Vagina (tissue), 2 donors: ENCODE data around the gene LRRFIP2. TPM values are rescaled to one million over a fixed set of nuclear protein-coding genes. Genes with fewer than 3 reads are reported as not detected.

Source experiments
- DNase-seq, 2 donors: peaks; one replicate each; pipeline ENCODE4 v3.0.0-alpha.2; 2017; ENCODE audit errors: extremely low spot score in 2 of 2
- H3K27ac ChIP-seq: fragments of 200-600 bp; sonication (generic); one replicate; pipeline ENCODE4 v1.5.1; 2019
- H3K27me3 ChIP-seq: fragments of 200-600 bp; sonication (generic); one replicate; pipeline ENCODE4 v1.5.1; 2019
- H3K36me3 ChIP-seq, 2 donors: fragments of 200-600 bp; sonication (generic); one replicate each; pipeline ENCODE4 v1.5.1; 2017 to 2019
- H3K4me1 ChIP-seq: fragments of 200-600 bp; sonication (generic); one replicate; pipeline ENCODE4 v1.5.1; 2019
- H3K4me3 ChIP-seq, 2 donors: fragments of 200-600 bp; sonication (generic); 1 replicate in 1 of 2; 2 replicates in 1 of 2; pipeline ENCODE4 v1.5.1; 2016 to 2019
- H3K9me3 ChIP-seq: fragments of 200-600 bp; sonication (generic); one replicate; pipeline ENCODE4 v1.5.1; 2019
- POLR2A ChIP-seq, 2 donors: fragments of 450-650 bp; IDR thresholded peaks; one replicate each; pipeline ENCODE4 v1.6.1; 2017; ENCODE audit warnings: antibody characterized with exemption in 2 of 2, mild to moderate bottlenecking in 2 of 2, moderate library complexity in 2 of 2
- POLR2AphosphoS5 ChIP-seq, 2 donors: sonication (generic); formaldehyde crosslinking; IDR thresholded peaks; one replicate each; pipeline ENCODE4 v1.9.0; 2017; ENCODE audit warnings: antibody characterized with exemption in 2 of 2, mild to moderate bottlenecking in 2 of 2, low read depth in 1 of 2; ENCODE audit not compliant: insufficient read depth in 1 of 2
- intact Hi-C: fragments of 100-400 bp; cut with DNase I; formaldehyde crosslinking; loops from one replicate; pipeline ENCODE4 v1.15.1; 2023
- total RNA-seq: library from RNA; depleted of rRNA; stranded (reverse); fragments of >200 nt; gene quantifications from one replicate; pipeline ENCODE4 v1.2.3, GENCODE V29; 2016
- TF ChIP-seq, protein P1 (sequence below), 3 experiments: fragments of 450-650 bp in 2 of 3; fragments of 200-600 bp in 1 of 3; sonication (generic) in 1 of 3; IDR thresholded peaks; one replicate each; pipeline ENCODE4 v1.5.1; 2017 to 2019; ENCODE audit warnings: antibody characterized with exemption in 3 of 3, mild to moderate bottlenecking in 2 of 3, moderate library complexity in 2 of 3

Gene LRRFIP2
- total RNA-seq, 1 donor from 2014 or later: 74.2 TPM

DNA sequence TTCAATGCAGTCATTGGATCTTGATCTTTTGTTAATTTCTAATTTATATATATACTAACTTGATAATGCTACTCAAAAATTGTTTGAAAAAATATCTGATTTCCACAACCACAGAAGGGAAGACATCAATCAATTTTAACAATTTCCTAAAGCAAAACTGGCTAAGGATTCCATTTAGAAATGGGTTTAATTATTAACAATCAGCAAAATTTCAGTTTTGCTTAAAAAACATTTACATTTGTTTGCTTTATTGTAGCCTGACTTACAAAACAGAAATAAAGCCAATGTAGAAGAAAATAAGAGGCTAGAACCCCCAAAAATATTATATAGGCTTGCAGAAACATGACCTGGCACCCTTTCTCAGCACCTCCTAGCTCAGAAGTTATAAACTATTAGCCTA, 74.9 kb downstream of the LRRFIP2 start:
- Histone ChIP-seq H3K27me3 (no peaks in the 10 kb centered on the region), H3K27ac (no peak overlapping the region), H3K9me3 (no peaks in the 10 kb centered on the region), H3K36me3 (peaks cover 0 to 5% of the 10 kb centered on the region in 2 donors), H3K4me3 (no peak overlapping the region), H3K4me1 (no peaks in the 10 kb centered on the region)
- intact Hi-C loops: no loop called here
- TF ChIP-seq POLR2A (IDR thresholded peaks at IDR 0.05) (no peak), POLR2AphosphoS5 (IDR thresholded peaks at IDR 0.05; ENCODE audit: insufficient read depth in 1 of 2, low read depth in 1 of 2) (no peak)
- TF ChIP-seq, protein P1, sequence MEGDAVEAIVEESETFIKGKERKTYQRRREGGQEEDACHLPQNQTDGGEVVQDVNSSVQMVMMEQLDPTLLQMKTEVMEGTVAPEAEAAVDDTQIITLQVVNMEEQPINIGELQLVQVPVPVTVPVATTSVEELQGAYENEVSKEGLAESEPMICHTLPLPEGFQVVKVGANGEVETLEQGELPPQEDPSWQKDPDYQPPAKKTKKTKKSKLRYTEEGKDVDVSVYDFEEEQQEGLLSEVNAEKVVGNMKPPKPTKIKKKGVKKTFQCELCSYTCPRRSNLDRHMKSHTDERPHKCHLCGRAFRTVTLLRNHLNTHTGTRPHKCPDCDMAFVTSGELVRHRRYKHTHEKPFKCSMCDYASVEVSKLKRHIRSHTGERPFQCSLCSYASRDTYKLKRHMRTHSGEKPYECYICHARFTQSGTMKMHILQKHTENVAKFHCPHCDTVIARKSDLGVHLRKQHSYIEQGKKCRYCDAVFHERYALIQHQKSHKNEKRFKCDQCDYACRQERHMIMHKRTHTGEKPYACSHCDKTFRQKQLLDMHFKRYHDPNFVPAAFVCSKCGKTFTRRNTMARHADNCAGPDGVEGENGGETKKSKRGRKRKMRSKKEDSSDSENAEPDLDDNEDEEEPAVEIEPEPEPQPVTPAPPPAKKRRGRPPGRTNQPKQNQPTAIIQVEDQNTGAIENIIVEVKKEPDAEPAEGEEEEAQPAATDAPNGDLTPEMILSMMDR (IDR thresholded peaks at IDR 0.05): no peak
- DNase-seq: no peak

DNA sequence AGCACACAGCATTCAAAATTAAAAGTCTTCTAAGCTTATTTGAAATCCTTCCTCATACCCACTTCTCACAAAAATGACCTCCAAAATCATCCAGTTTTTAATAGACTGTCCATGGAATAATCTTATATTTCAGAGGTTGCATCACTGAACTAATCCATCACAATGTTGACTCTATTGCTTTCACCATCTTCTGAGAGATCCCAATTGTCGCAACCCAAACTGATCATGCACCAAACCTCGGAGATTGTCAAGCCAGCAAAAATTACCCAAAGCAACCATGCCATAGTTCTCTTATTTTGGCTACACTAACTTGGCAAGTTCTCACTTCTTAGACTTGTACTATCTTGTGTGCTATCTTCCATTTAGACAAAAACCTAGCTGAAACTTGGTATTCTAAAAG, 75.5 kb downstream of the LRRFIP2 start:
- Histone ChIP-seq H3K9me3 (no peaks in the 10 kb centered on the region), H3K4me1 (no peaks in the 10 kb centered on the region), H3K27me3 (no peaks in the 10 kb centered on the region), H3K36me3 (peaks cover 0 to 6% of the 10 kb centered on the region in 2 donors), H3K4me3 (no peak overlapping the region), H3K27ac (no peak overlapping the region)
- TF ChIP-seq POLR2A (IDR thresholded peaks at IDR 0.05) (no peak), POLR2AphosphoS5 (IDR thresholded peaks at IDR 0.05; ENCODE audit: insufficient read depth in 1 of 2, low read depth in 1 of 2) (no peak)
- TF ChIP-seq, protein P1 (IDR thresholded peaks at IDR 0.05): no peak
- no peak for DNase-seq
- intact Hi-C loops: no loop called here

DNA sequence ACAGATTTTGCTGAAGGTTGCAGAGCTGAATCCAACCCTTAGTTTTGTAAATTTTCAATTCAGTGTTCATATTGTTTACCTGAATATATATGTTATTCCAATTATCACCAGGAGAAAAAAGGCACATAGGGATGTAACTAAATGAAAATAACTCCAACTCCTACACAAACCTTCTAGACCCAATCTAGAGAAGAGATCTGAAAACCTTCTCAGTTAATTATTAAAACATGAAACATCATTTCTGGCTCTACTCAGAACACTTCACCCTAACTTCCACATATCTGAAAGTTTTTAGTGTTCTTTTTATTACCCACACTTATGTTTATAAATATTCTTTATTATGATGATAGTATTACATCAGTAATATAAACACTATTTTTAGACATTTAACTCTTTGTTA, 76.6 kb downstream of the LRRFIP2 start:
- DNase-seq: no peak
- Histone ChIP-seq H3K36me3 (peaks cover 0 to 11% of the 10 kb centered on the region in 2 donors), H3K4me3 (no peak overlapping the region), H3K9me3 (no peaks in the 10 kb centered on the region), H3K27me3 (no peaks in the 10 kb centered on the region), H3K27ac (no peak overlapping the region), H3K4me1 (no peaks in the 10 kb centered on the region)
- TF ChIP-seq POLR2A (IDR thresholded peaks at IDR 0.05) (no peak), POLR2AphosphoS5 (IDR thresholded peaks at IDR 0.05; ENCODE audit: insufficient read depth in 1 of 2, low read depth in 1 of 2) (no peak)
- TF ChIP-seq, protein P1 (IDR thresholded peaks at IDR 0.05): no peak
- intact Hi-C loops: no loop called here

DNA sequence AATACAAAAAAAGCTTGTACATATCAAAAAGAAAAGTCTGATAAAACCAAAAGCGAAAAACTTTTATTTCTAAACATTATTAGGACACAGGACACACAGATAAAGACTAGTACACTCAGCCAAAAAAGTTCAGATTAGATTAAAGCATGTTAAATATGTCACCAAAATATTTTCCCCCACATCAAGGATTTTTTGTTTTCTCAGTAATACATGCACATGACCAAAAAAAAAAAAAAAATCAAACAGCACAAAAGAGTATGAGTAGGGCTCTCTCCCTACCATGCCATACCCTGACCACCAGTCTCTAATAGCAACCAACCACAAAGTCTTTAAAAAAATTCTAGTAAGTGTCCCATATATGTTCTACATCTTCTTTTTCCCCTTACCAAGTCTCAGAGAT, 77.4 kb downstream of the LRRFIP2 start:
- Histone ChIP-seq H3K4me3 (no peak overlapping the region), H3K27ac (no peak overlapping the region), H3K9me3 (no peaks in the 10 kb centered on the region), H3K27me3 (no peaks in the 10 kb centered on the region), H3K4me1 (no peaks in the 10 kb centered on the region), H3K36me3 (peaks cover 0 to 14% of the 10 kb centered on the region in 2 donors)
- TF ChIP-seq, protein P1 (IDR thresholded peaks at IDR 0.05): no peak
- TF ChIP-seq POLR2AphosphoS5 (IDR thresholded peaks at IDR 0.05; ENCODE audit: insufficient read depth in 1 of 2, low read depth in 1 of 2): no peak
- TF ChIP-seq POLR2A (IDR thresholded peaks at IDR 0.05): no peak
- intact Hi-C loops: no loop called here
- no peak for DNase-seq

DNA sequence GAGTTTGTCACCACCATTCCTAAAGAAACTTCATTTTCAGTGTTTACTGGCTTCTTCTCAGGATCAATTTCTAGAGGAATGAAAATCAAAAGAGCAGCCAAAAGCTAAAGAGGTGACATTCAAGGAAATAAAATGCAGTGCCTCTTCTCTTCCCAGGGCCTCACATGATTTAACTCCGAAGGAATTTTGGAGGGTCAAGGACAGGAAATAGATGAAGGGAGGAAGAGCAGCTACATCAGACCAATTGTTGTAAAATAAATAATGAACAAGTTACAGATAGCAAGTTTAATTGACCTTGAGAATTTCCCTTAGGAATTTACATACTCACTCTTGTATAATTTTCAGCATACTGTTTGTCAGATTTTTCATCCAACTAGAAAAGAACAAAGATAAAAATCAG, 78.1 kb downstream of the LRRFIP2 start:
- no peak overlapping the region for H3K4me3 ChIP-seq
- H3K27me3 ChIP-seq: no peaks in the 10 kb centered on the region
- no peak overlapping the region for H3K27ac ChIP-seq
- intact Hi-C loops: no loop called here
- peaks cover 0 to 14% of the 10 kb centered on the region in 2 donors for H3K36me3 ChIP-seq
- DNase-seq: no peak
- H3K4me1 ChIP-seq: no peaks in the 10 kb centered on the region
- TF ChIP-seq POLR2AphosphoS5 (IDR thresholded peaks at IDR 0.05; ENCODE audit: insufficient read depth in 1 of 2, low read depth in 1 of 2): no peak
- TF ChIP-seq, protein P1 (IDR thresholded peaks at IDR 0.05): no peak
- no peak for TF ChIP-seq POLR2A (IDR thresholded peaks at IDR 0.05)
- no peaks in the 10 kb centered on the region for H3K9me3 ChIP-seq
